ENCODE data around the gene SLC35D1.

SLC35D1 gene

DNA sequence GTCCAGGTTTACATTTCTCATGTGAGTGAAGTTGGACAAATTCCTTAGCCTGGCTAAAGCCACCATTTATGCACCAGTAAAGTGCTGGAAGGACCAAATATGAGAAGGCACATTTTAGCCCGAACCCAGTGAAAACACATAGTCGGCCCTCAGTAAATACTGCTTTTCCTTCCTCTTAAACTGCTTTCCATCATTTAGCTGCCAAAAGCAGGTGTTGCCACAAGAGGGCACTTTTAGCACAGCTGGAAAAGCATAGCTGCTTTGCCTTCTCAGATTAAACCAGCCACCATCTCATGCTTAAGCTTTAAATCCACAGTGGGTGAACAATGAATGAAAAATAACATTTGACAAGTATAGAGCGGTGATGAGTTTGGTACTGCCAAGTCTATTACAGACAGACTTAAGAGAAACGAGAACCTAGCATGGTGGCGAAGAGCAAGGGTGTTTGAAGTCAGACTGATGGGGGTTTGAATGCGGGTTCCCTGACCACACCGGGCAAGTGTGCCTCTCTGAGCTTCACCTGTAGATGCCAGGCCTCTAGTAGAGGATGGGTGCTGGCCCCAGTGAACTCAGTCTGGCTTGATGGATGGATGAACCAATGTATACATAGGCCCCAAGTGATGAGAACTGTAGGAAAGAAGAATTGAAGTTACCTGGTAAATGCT, 57.8 kb downstream of the SLC35D1 start:
- Histone ChIP-seq H3K27me3 (ENCODE audit: insufficient read depth, low read depth) (no peaks in the 10 kb centered on the region), H3K27ac (no peak overlapping the region), H3K4me1 (ENCODE audit: low read depth, poor library complexity, severe bottlenecking) (peaks cover 22% of the 10 kb centered on the region), H3K9ac (no peak overlapping the region), H3K36me3 (ENCODE audit: insufficient read depth) (no peaks in the 10 kb centered on the region), H3K4me2 (no peak overlapping the region), H3K79me2 (ENCODE audit: insufficient read depth, low read depth) (no peaks in the 10 kb centered on the region), H4K20me1 (ENCODE audit: insufficient read depth) (no peaks in the 10 kb centered on the region), H3K4me3 (IDR thresholded peaks at IDR 0.05; ENCODE audit: insufficient read depth, low read depth, low read length) (no peak overlapping the region), H2AFZ (ENCODE audit: low read depth) (no peak overlapping the region)
- TF ChIP-seq CTCF (conservative IDR thresholded peaks at IDR 0.05; ENCODE audit: low read depth, low read length) = peak; percentile 71

- no peaks in the 10 kb centered on the region for H3K36me3 ChIP-seq (ENCODE audit: insufficient read depth)
Observed at GRCh38 chr1:66993076-66993475, 60.9 kb downstream of the SLC35D1 start.

DNA sequence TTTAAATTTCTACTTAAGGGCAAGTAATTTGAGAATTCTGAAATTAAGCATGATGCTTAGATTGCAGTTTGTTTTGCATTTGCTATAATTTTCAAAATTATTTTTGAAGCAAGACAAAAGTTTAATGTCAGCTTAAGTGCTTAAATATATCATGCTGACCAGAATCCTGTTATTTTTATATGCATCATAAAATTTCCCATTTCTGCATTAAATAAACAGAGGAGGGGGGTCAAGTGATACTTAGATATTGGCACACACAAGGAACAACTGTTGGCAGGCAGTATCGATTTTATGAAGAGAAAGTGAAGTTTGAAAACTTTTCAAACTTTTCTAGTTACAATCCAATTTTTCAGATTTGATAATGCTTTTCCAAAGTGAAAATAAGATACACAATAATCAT, 68.1 kb downstream of the SLC35D1 start:
- no peak overlapping the region for H3K27ac ChIP-seq
- H3K9ac ChIP-seq = no peak overlapping the region
- no peak overlapping the region for H3K4me3 ChIP-seq (IDR thresholded peaks at IDR 0.05; ENCODE audit: insufficient read depth, low read depth, low read length)
- H3K4me1 ChIP-seq (ENCODE audit: low read depth, poor library complexity, severe bottlenecking) = peaks cover 60% of the 10 kb centered on the region
- no peaks in the 10 kb centered on the region for H3K27me3 ChIP-seq (ENCODE audit: insufficient read depth, low read depth)
- H3K4me2 ChIP-seq = no peak overlapping the region
- H4K20me1 ChIP-seq (ENCODE audit: insufficient read depth) = peaks cover 6% of the 10 kb centered on the region; the same call in 1 of the 2 replicates
- no peak for TF ChIP-seq CTCF (conservative IDR thresholded peaks at IDR 0.05; ENCODE audit: low read depth, low read length)
- H3K79me2 ChIP-seq (ENCODE audit: insufficient read depth, low read depth) = peaks cover 5% of the 10 kb centered on the region; the same call in 1 of the 2 replicates
- peaks cover 9% of the 10 kb centered on the region; the same call in 1 of the 2 replicates for H3K36me3 ChIP-seq (ENCODE audit: insufficient read depth)
- H2AFZ ChIP-seq (ENCODE audit: low read depth) = no peak overlapping the region

More at GRCh38 chr1:66993076-66993475, 60.9 kb downstream of the SLC35D1 start:
- no peaks in the 10 kb centered on the region for H3K79me2 ChIP-seq (ENCODE audit: insufficient read depth, low read depth)
- peaks cover 4% of the 10 kb centered on the region for H3K4me1 ChIP-seq (ENCODE audit: low read depth, poor library complexity, severe bottlenecking)
- no peak overlapping the region for H3K4me2 ChIP-seq
- TF ChIP-seq CTCF (conservative IDR thresholded peaks at IDR 0.05; ENCODE audit: low read depth, low read length) = no peak
- no peak overlapping the region for H3K4me3 ChIP-seq (IDR thresholded peaks at IDR 0.05; ENCODE audit: insufficient read depth, low read depth, low read length)
- H3K27me3 ChIP-seq (ENCODE audit: insufficient read depth, low read depth) = no peaks in the 10 kb centered on the region
- no peak overlapping the region for H3K27ac ChIP-seq
- H3K9ac ChIP-seq = no peak overlapping the region
- no peaks in the 10 kb centered on the region for H4K20me1 ChIP-seq (ENCODE audit: insufficient read depth)
- no peak overlapping the region for H2AFZ ChIP-seq (ENCODE audit: low read depth)

- Histone ChIP-seq H3K27me3 (ENCODE audit: insufficient read depth, low read depth) (no peaks in the 10 kb centered on the region), H3K36me3 (ENCODE audit: insufficient read depth) (peaks cover 9% of the 10 kb centered on the region; the same call in 1 of the 2 replicates), H2AFZ (ENCODE audit: low read depth) (no peak overlapping the region), H3K4me1 (ENCODE audit: low read depth, poor library complexity, severe bottlenecking) (peaks cover 70% of the 10 kb centered on the region), H3K9ac (no peak overlapping the region), H3K4me2 (no peak overlapping the region; the same call in 1 of the 2 replicates), H3K27ac (no peak overlapping the region), H4K20me1 (ENCODE audit: insufficient read depth) (peaks cover 6% of the 10 kb centered on the region; the same call in 1 of the 2 replicates), H3K79me2 (ENCODE audit: insufficient read depth, low read depth) (peaks cover 5% of the 10 kb centered on the region; the same call in 1 of the 2 replicates), H3K4me3 (IDR thresholded peaks at IDR 0.05; ENCODE audit: insufficient read depth, low read depth, low read length) (no peak overlapping the region)
- no peak for TF ChIP-seq CTCF (conservative IDR thresholded peaks at IDR 0.05; ENCODE audit: low read depth, low read length)
Observed at GRCh38 chr1:66984491-66984890, 69.5 kb downstream of the SLC35D1 start.
